GM12878 (cell line): ENCODE data around the gene HIRIP3. TPM values are rescaled to one million over a fixed set of nuclear protein-coding genes. Genes with fewer than 3 reads are reported as not detected.

Source experiments
- ATAC-seq: fragments of 200-7000 bp; cut with Tn5 transposase; 3 replicates; pipeline ENCODE4 v1.9.1; 2020; ENCODE audit warnings: mild to moderate bottlenecking, moderate library complexity
- BruUV-seq: library from RNA; stranded (reverse); fragments of 400-500 nt; replicated peaks from 2 replicates; lab custom pipeline; 2021; lab: Mats Ljungman, UMichigan
- CTCF ChIA-PET: fragments of 300-600 bp; sonication (Branson Sonifier 250); formaldehyde crosslinking; extraction: SDS; loops from one replicate; lab custom pipeline; 2021; ENCODE audit warnings: inconsistent platforms; lab: Yijun Ruan, JAX
- POLR2A ChIA-PET: fragments of 350-600 bp; formaldehyde crosslinking; extraction: SDS; loops from one replicate; lab custom pipeline; 2021; ENCODE audit warnings: inconsistent platforms; lab: Charles Lee
- RAD21 ChIA-PET: fragments of 300-600 bp; sonication (Branson Sonifier 250); formaldehyde crosslinking; loops from one replicate; lab custom pipeline; 2023; ENCODE audit warnings: antibody characterized with exemption; ENCODE audit not compliant: unreplicated experiment; lab: Charles Lee
- SMC1A ChIA-PET: fragments of 300-600 bp; sonication (Branson Sonifier 250); formaldehyde crosslinking; loops from one replicate; lab custom pipeline; 2023; ENCODE audit not compliant: unreplicated experiment, uncharacterized antibody; lab: Charles Lee
- DNase-seq: peaks from one replicate; pipeline ENCODE4 v3.0.0-alpha.2; 2011; ENCODE audit warnings: low read depth, low spot score
- FAIRE-seq: peaks from 3 replicates; lab custom pipeline; 2011; peaks lifted over from hg19 to GRCh38; lab: Jason Lieb, UNC
- H2AFZ ChIP-seq: 2 replicates; pipeline ENCODE4 v1.6.0; 2011; ENCODE audit warnings: low read depth, low read length, control low read depth; ENCODE audit not compliant: control insufficient read depth
- H3K27ac ChIP-seq: 2 replicates; pipeline ENCODE4 v1.5.1; 2011; ENCODE audit warnings: control low read depth; ENCODE audit not compliant: control insufficient read depth, insufficient read depth
- H3K27me3 ChIP-seq, 2 experiments: replicated peaks in 1 of 2; 2 replicates each; pipeline versions ENCODE4 v1.6.0 to v1.6.1; 2011; ENCODE audit warnings: low read length in 1 of 2; ENCODE audit not compliant: control insufficient read depth in 2 of 2, insufficient read depth in 2 of 2
- H3K36me3 ChIP-seq, 2 experiments: 2 replicates each; pipeline ENCODE4 v1.5.1; 2011; ENCODE audit warnings: low read length in 1 of 2; ENCODE audit not compliant: control insufficient read depth in 2 of 2, insufficient read depth in 2 of 2
- H3K4me1 ChIP-seq: 2 replicates; pipeline ENCODE4 v1.6.1; 2011; ENCODE audit warnings: mild to moderate bottlenecking, low read length, moderate library complexity, mixed read lengths; ENCODE audit not compliant: control insufficient read depth, insufficient read depth
- H3K4me2 ChIP-seq: 2 replicates; pipeline ENCODE4 v1.6.0; 2011; ENCODE audit warnings: control low read depth; ENCODE audit not compliant: control insufficient read depth, insufficient read depth
- H3K4me3 ChIP-seq: fragments of 200-600 bp; sonication (generic); 2 replicates; pipeline ENCODE4 v1.5.1; 2016
- H3K79me2 ChIP-seq: 2 replicates; pipeline ENCODE4 v1.6.0; 2011; ENCODE audit warnings: low read length; ENCODE audit not compliant: control insufficient read depth, insufficient read depth
- H3K9ac ChIP-seq: 2 replicates; pipeline ENCODE4 v1.8.0; 2011; ENCODE audit warnings: low read length, control low read depth, mixed read lengths; ENCODE audit not compliant: control insufficient read depth, insufficient read depth
- H3K9me3 ChIP-seq: replicated peaks from 3 replicates; pipeline ENCODE4 v1.5.1; 2011; ENCODE audit warnings: mild to moderate bottlenecking, low read length; ENCODE audit not compliant: control insufficient read depth, insufficient read depth
- H4K20me1 ChIP-seq: 2 replicates; pipeline ENCODE4 v1.6.0; 2011; ENCODE audit not compliant: control insufficient read depth, insufficient read depth
- BRCA1 ChIP-seq: IDR thresholded peaks from 2 replicates; pipeline ENCODE4 v1.6.1; 2011; ENCODE audit warnings: low read depth, low read length, improper control_type of control experiment
- CBX5 ChIP-seq: sonication (generic); IDR thresholded peaks from 2 replicates; pipeline ENCODE4 v1.6.1; 2016; ENCODE audit warnings: low read depth, moderate library complexity, mild to moderate bottlenecking, inconsistent platforms
- E4F1 ChIP-seq: fragments of 450-650 bp; IDR thresholded peaks from 2 replicates; pipeline ENCODE4 v1.6.1; 2018; ENCODE audit warnings: borderline replicate concordance, mild to moderate bottlenecking; ENCODE audit not compliant: partially characterized antibody
- KDM1A ChIP-seq: fragments of 200-600 bp; sonication (generic); IDR thresholded peaks from 2 replicates; pipeline ENCODE4 v1.6.1; 2016; ENCODE audit warnings: borderline replicate concordance
- MTA3 ChIP-seq: IDR thresholded peaks from 2 replicates; pipeline ENCODE4 v1.6.1; 2012; ENCODE audit warnings: low read length, inconsistent platforms, borderline replicate concordance
- MYB ChIP-seq: fragments of 150-350 bp; IDR thresholded peaks from 2 replicates; pipeline ENCODE4 v1.6.1; 2014; ENCODE audit warnings: mild to moderate bottlenecking, low read depth, low read length, borderline replicate concordance
- NR2C2 ChIP-seq: IDR thresholded peaks from 2 replicates; pipeline ENCODE4 v1.6.1; 2011; ENCODE audit warnings: borderline replicate concordance, low read depth; ENCODE audit not compliant: control insufficient read depth, insufficient read length
- RAD21 ChIP-seq: IDR thresholded peaks from 2 replicates; pipeline ENCODE4 v1.6.1; 2011; ENCODE audit warnings: mild to moderate bottlenecking, low read depth, low read length, moderate library complexity; ENCODE audit not compliant: insufficient read depth
- RBBP5 ChIP-seq: fragments of 200-600 bp; sonication (generic); conservative IDR thresholded peaks from 2 replicates; pipeline ENCODE4 v1.6.1; 2016
- RCOR1 ChIP-seq: conservative IDR thresholded peaks from 2 replicates; pipeline ENCODE4 v1.6.1; 2012; ENCODE audit warnings: low read depth, low read length, improper control_type of control experiment
- SIN3A ChIP-seq: IDR thresholded peaks from 2 replicates; pipeline ENCODE4 v1.6.1; 2012; ENCODE audit warnings: low read depth, low read length, improper control_type of control experiment
- SUZ12 ChIP-seq: fragments of 200-600 bp; sonication (generic); IDR thresholded peaks from one replicate; pipeline ENCODE4 v1.6.1; 2018; ENCODE audit warnings: antibody characterized with exemption, mild to moderate bottlenecking; ENCODE audit not compliant: unreplicated experiment
- ZNF207 ChIP-seq: fragments of 450-650 bp; IDR thresholded peaks from 2 replicates; pipeline ENCODE4 v1.6.1; 2014; ENCODE audit warnings: antibody characterized with exemption, mild to moderate bottlenecking, borderline replicate concordance
- WGBS: methylation state at CpG from one replicate; pipeline ENCODE4 v1.1.6; 2016; ENCODE audit warnings: low lambda C conversion rate; ENCODE audit not compliant: insufficient replicate concordance, insufficient coverage; ENCODE audit errors: missing lambda C conversion rate; 5-methylcytosine and 5-hydroxymethylcytosine counted together
- in situ Hi-C: fragments of 300-500 bp; cut with MboI; formaldehyde crosslinking; loops from 9 replicates; pipeline ENCODE4 v1.14.3; 2018; ENCODE audit warnings: mixed read lengths
- intact Hi-C: fragments of 100-400 bp; cut with micrococcal nuclease; formaldehyde crosslinking; loops from one replicate; pipeline ENCODE4 v1.14.2; 2022; ENCODE audit not compliant: unreplicated experiment
- polyA plus RNA-seq, 11 experiments: library from polyadenylated mRNA; depleted of rRNA in 4 of 11; unstranded in 6 of 11; stranded (reverse) in 5 of 11; fragments of >200 nt; fragmentation: Nextera tagmentation in 4 of 11; fragmentation: Illumina TruSeq in 1 of 11; extraction: Ambion mirVana in 4 of 11; extraction: Trizol in 1 of 11; gene quantifications; 1 replicate in 1 of 11; 2 replicates in 10 of 11; pipeline versions ENCODE4 v1.2.1 to v1.2.3, GENCODE V29; 2011 to 2016; ENCODE audit warnings: inconsistent platforms in 2 of 11, missing spikeins in 2 of 11, low read depth in 1 of 11
- total RNA-seq, 4 experiments: library from RNA; depleted of rRNA in 3 of 4; stranded (reverse); fragments of >200 nt in 3 of 4; fragmentation: Illumina TruSeq in 1 of 4; extraction: Trizol in 1 of 4; gene quantifications; 2 replicates each; pipeline versions ENCODE4 v1.2.1 to v1.2.3, GENCODE V29; 2013 to 2021

Gene HIRIP3
- total and polyA plus RNA-seq, 10 of the 15 experiments (the other 5 are each of a cell fraction or from before 2014, with no cell fraction given) = 4.1 to 43.5 (median 23.9) TPM

DNA sequence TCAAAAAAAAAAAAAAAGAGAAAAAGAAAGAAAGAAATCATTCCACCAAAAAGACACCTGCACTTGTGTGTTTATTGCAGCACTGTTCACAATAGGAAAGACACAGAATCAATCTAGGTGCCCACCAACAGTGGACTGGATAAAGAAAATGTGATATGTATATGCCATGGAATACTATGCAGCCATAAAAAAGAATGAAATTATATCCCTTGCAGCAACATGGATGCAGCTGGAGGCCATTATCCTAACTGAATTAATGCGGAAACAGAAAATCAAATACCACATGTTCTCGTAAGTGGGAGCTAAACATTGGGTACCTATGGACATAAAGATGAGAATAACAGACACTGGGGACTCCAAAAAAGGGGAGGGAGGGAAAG lies 21.9 kb upstream of the HIRIP3 start:
- 0 out of 2 replicates have a peak, but pooled peaks cover 2% of the 10 kb centered on the region for H3K4me1 ChIP-seq
- in situ Hi-C loops = loop anchor here (25.0 kb wide), 1 partner anchor 905 kb away; no protein-coding TSS in a partner anchor

More for the DNA sequence above, 21.9 kb upstream of the HIRIP3 start:
- 55% methylated on average over 2 of the region's 2 CpGs for WGBS
- H3K79me2 ChIP-seq = no peaks in the 10 kb centered on the region
- H2AFZ ChIP-seq = no peak overlapping the region
- BruUV-seq = no TSS peak
- H3K9ac ChIP-seq = no peak overlapping the region
- ChIA-PET RAD21 (no interaction called here), SMC1A (no interaction called here), CTCF (interaction anchor here (0.8 to 3.0 kb wide), 4 partner anchors 12 to 168 kb away, joined by 3 to 12 read pairs (median 4); partner anchors contain the start of gene TLCD3B), POLR2A (interaction anchor here (0.6 kb wide), 1 partner anchor 52 kb away, joined by 7 read pairs; no protein-coding TSS in a partner anchor)
- no peaks in the 10 kb centered on the region for H3K9me3 ChIP-seq
- no peak for DNase-seq
- intact Hi-C loops = no loop called here
- H3K36me3 ChIP-seq = no peaks in the 10 kb centered on the region
- H3K4me3 ChIP-seq = no peak overlapping the region
- H3K27ac ChIP-seq = no peak overlapping the region
- H3K27me3 ChIP-seq = peaks cover under 1 to 2% of the 10 kb centered on the region in 2 experiments; a peak in 3 of 4 replicates
- ATAC-seq = no peak
- no peaks in the 10 kb centered on the region for H4K20me1 ChIP-seq
- H3K4me2 ChIP-seq = no peak overlapping the region
- no peak for FAIRE-seq
- TF ChIP-seq CBX5 (no peak), NR2C2 (no peak), E4F1 (no peak), RBBP5 (no peak), RCOR1 (no peak), SUZ12 (no peak), MTA3 (no peak), BRCA1 (no peak), MYB (no peak), ZNF207 (no peak), KDM1A (no peak), RAD21 (no peak), SIN3A (no peak)
